Progenitor cell of endocrine pancreas (in vitro differentiated cells): ENCODE results near the gene ZNF532. TPM values are rescaled to one million over a fixed set of nuclear protein-coding genes. Genes with fewer than 3 reads are reported as not detected.

Experiments
- DNase-seq: peaks from one replicate; pipeline ENCODE4 v3.0.0; 2021; ENCODE audit warnings: low spot score; ENCODE audit not compliant: unreplicated experiment
- H3K27ac Mint-ChIP-seq: 2 replicates; pipeline ENCODE4 v1.8.0; 2021; ENCODE audit warnings: mild to moderate bottlenecking, moderate library complexity, mixed read lengths
- H3K27me3 Mint-ChIP-seq: 2 replicates; pipeline ENCODE4 v1.8.0; 2021; ENCODE audit warnings: mixed read lengths
- H3K36me3 Mint-ChIP-seq: 2 replicates; pipeline ENCODE4 v1.8.0; 2022; ENCODE audit warnings: mixed read lengths; ENCODE audit not compliant: insufficient read depth
- H3K4me1 Mint-ChIP-seq: 2 replicates; pipeline ENCODE4 v1.8.0; 2021; ENCODE audit warnings: low read depth, mixed read lengths
- H3K4me3 Mint-ChIP-seq: 2 replicates; pipeline ENCODE4 v1.8.0; 2021; ENCODE audit warnings: low read depth, mild to moderate bottlenecking, moderate library complexity, mixed read lengths
- H3K9me3 Mint-ChIP-seq: 2 replicates; pipeline ENCODE4 v1.8.0; 2021; ENCODE audit warnings: low read depth, mixed read lengths
- CTCF ChIP-seq: fragments of 200-600 bp; sonication (generic); IDR thresholded peaks from one replicate; pipeline ENCODE4 v1.5.0; 2021; ENCODE audit warnings: antibody characterized with exemption, mild to moderate bottlenecking; ENCODE audit not compliant: unreplicated experiment
- total RNA-seq: library from RNA; stranded (reverse); gene quantifications from 2 replicates; pipeline ENCODE4 v1.2.1, GENCODE V29; 2021

Gene ZNF532
- total RNA-seq, 1 donor from 2014 or later: 190 TPM

- Mint-ChIP-seq H3K4me3 (no peak overlapping the region), H3K36me3 (peaks cover 29% of the 10 kb centered on the region), H3K27me3 (no peaks in the 10 kb centered on the region), H3K4me1 (peaks cover 6% of the 10 kb centered on the region), H3K27ac (no peak overlapping the region), H3K9me3 (peaks cover under 1% of the 10 kb centered on the region)
- no peak for TF ChIP-seq CTCF
- no peak for DNase-seq
These were observed 18.0 kb downstream of the ZNF532 start for GRCh38 chr18:58882686-58883085.

GRCh38 chr18:58884680-58885079 lies 20.0 kb downstream of the ZNF532 start:
- Mint-ChIP-seq H3K9me3 (no peaks in the 10 kb centered on the region), H3K4me1 (peaks cover 6% of the 10 kb centered on the region), H3K27me3 (no peaks in the 10 kb centered on the region), H3K36me3 (peaks cover 21% of the 10 kb centered on the region), H3K4me3 (no peak overlapping the region), H3K27ac (no peak overlapping the region)
- TF ChIP-seq CTCF: no peak
- no peak for DNase-seq

DNA sequence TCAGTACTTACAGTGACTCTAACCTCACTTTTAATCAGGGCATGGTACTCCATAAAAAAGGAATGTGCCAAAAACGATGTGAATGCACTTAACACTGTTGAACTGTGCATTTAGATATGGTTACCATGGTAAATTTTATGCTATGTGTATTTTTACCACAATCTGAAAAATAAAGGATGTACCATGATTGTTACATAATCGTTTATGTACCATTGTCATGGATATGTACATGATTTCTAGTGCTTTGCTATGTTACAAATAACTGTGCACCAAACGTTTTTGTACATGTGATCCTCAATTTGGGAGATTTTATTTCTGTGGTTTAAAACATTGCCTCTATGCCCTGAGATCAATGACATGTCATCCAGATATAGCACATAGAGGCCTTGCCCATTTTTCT lies 21.8 kb downstream of the ZNF532 start:
- H3K27me3 Mint-ChIP-seq: no peaks in the 10 kb centered on the region
- peaks cover 6% of the 10 kb centered on the region for H3K4me1 Mint-ChIP-seq
- no peak overlapping the region for H3K4me3 Mint-ChIP-seq
- no peak for DNase-seq
- H3K36me3 Mint-ChIP-seq: peaks cover 19% of the 10 kb centered on the region
- TF ChIP-seq CTCF: no peak
- no peak overlapping the region for H3K27ac Mint-ChIP-seq
- H3K9me3 Mint-ChIP-seq: no peaks in the 10 kb centered on the region

DNA sequence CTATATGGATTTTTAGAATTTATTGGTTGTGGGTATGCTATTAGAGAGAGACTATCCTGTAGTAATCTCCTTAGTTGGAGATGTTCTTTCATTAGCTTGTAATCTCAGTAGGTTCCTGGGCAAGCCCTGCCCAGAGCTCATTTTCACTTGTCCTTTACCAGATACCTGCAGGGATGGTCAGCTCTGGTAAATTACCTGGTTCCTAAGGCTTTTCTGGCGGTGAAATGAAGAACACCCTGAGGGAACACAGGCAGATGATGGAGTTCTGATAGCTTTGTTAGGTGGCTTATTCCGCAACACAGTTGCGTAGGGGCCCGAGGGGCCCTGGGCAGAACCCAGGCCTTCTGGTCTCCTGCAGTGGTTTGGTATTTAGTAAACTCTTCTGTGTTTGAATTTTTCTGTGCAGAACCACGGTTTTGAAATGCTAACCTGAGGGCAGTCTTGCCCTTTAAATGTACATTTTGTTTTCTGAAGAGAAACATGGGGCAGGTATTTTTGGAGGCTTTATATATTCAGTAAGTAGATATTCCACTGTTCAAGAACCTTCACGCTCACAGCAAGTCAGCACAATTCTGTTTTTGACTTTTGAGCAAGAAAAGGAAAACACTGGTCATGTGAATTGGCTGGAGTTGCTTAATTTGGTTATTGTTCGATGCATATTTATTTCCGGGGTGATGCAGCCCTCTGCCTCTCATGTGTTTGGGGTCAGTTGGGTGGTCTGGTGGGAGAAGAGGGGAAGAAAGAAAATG lies 22.4 kb downstream of the ZNF532 start:
- H3K27ac Mint-ChIP-seq: no peak overlapping the region
- H3K36me3 Mint-ChIP-seq: peaks cover 22% of the 10 kb centered on the region
- TF ChIP-seq CTCF: no peak
- H3K27me3 Mint-ChIP-seq: no peaks in the 10 kb centered on the region
- no peak overlapping the region for H3K4me3 Mint-ChIP-seq
- no peaks in the 10 kb centered on the region for H3K9me3 Mint-ChIP-seq
- peaks cover 6% of the 10 kb centered on the region for H3K4me1 Mint-ChIP-seq
- no peak for DNase-seq

- Mint-ChIP-seq H3K27ac (no peak overlapping the region), H3K9me3 (no peaks in the 10 kb centered on the region), H3K4me1 (peaks cover 9% of the 10 kb centered on the region), H3K4me3 (no peak overlapping the region), H3K27me3 (no peaks in the 10 kb centered on the region), H3K36me3 (peaks cover 26% of the 10 kb centered on the region)
- no peak for DNase-seq
- TF ChIP-seq CTCF: no peak
These were observed 22.9 kb downstream of the ZNF532 start for GRCh38 chr18:58887613-58887963.
